HUES48 (cell line): ENCODE results near the gene NPHS1.
"Not testable (repeated sequence)": the region's sequence is repeated elsewhere in the genome, so short reads cannot be mapped to it uniquely, and the experiment has no call there.

ENCODE experiments used
- H3K27ac ChIP-seq: one replicate; pipeline ENCODE4 v1.7.0; 2013; ENCODE audit warnings: low read depth, low read length, inconsistent platforms
- H3K27me3 ChIP-seq: 2 replicates; pipeline ENCODE4 v1.6.1; 2013; ENCODE audit warnings: mild to moderate bottlenecking, low read length; ENCODE audit not compliant: control insufficient read depth, insufficient read depth
- H3K36me3 ChIP-seq: 2 replicates; pipeline ENCODE4 v1.6.1; 2013; ENCODE audit warnings: low read length; ENCODE audit not compliant: control insufficient read depth, insufficient read depth
- H3K4me1 ChIP-seq: 2 replicates; pipeline ENCODE4 v1.6.1; 2013; ENCODE audit warnings: mild to moderate bottlenecking, low read length; ENCODE audit not compliant: control insufficient read depth, insufficient read depth
- H3K4me3 ChIP-seq: 2 replicates; pipeline ENCODE4 v1.5.1; 2013; ENCODE audit warnings: mild to moderate bottlenecking, low read depth, low read length
- H3K9ac ChIP-seq: 2 replicates; pipeline ENCODE4 v1.6.1; 2013; ENCODE audit warnings: mild to moderate bottlenecking, low read depth, low read length, moderate library complexity
- H3K9me3 ChIP-seq: 2 replicates; pipeline ENCODE4 v1.6.1; 2013; ENCODE audit warnings: low read length; ENCODE audit not compliant: control insufficient read depth, insufficient read depth

NPHS1 gene

DNA sequence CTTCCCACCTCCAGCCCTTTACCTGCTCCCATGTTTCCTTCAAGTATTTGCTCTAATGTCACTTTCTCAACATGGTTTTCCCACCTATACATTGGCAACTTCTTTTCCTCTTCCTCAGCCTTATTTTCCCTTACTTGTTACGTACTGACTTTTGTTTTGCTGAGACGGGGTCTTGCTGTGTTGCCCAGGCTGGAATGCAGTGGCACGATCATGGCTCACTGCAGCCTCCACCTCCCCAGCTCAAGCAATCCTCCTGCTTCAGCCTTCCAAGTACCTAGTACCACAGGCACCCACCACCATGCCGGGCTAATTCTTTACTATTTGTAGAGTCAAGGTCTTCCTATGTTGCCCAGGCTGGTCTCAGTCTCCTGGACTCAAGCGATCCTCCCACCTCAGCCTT, 44.7 kb downstream of the NPHS1 start:
- H3K9ac ChIP-seq: no peak overlapping the region
- H3K27me3 ChIP-seq: no peaks in the 10 kb centered on the region

DNA sequence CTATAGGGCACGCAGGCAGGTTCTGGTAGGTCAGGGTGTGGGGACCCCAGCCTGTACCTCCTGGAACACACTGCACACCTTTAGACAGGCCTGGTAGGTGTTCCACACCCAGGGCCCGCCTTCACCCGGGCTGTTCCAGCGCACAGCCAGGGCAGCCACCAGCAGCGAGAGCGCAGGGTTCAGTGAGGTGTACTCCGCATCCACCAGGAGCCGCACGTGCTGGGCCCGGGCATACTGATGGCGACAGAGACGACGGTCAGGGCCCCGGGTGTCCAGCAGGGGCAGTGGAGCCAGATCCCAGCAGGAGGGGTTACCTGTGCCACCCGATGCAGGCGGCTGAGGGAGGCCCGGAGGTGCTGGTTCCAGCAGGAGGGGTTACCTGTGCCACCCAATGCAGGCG, 45.7 kb downstream of the NPHS1 start:
- Histone ChIP-seq H3K27ac (no peak overlapping the region), H3K9ac (no peak overlapping the region), H3K9me3 (no peaks in the 10 kb centered on the region), H3K4me3 (no peak overlapping the region), H3K36me3 (no peaks in the 10 kb centered on the region), H3K4me1 (no peaks in the 10 kb centered on the region), H3K27me3 (no peaks in the 10 kb centered on the region)

More for the DNA sequence above, 44.7 kb downstream of the NPHS1 start:
- Histone ChIP-seq H3K36me3 (no peaks in the 10 kb centered on the region), H3K4me1 (no peaks in the 10 kb centered on the region), H3K4me3 (no peak overlapping the region), H3K9me3 (no peaks in the 10 kb centered on the region), H3K27ac (no peak overlapping the region)

DNA sequence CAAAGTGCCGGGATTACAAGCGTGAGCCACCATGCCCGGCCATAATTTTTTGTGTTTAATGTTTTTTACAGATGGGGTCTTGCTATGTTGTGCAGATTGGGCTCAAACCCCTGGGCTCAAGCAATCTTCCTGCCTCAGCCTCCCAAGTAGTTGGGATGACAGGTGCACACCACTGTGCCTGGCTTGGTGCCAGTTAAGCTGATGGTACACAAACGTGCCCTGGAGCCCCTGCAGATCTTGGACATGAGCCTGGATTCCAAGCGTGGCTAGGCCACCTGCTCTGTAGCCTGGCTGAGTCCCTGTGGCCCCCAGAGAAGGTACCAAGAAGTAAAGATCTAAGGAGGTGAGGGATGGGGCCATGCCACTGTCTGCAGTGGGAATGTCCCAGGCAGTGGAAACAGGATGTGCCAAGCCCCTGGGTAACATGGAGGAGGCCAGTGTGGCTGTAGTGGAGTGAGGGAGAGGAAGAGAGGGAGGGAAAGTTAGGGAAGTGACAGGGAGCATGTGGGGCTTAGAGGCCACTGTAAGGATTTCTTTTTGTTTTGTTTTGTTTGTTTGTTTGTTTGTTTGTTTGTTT, 46.7 kb downstream of the NPHS1 start:
- Histone ChIP-seq H3K4me3 (no peak overlapping the region), H3K27ac (no peak overlapping the region), H3K4me1 (no peaks in the 10 kb centered on the region), H3K9ac (no peak overlapping the region), H3K36me3 (no peaks in the 10 kb centered on the region), H3K27me3 (no peaks in the 10 kb centered on the region), H3K9me3 (no peaks in the 10 kb centered on the region)

DNA sequence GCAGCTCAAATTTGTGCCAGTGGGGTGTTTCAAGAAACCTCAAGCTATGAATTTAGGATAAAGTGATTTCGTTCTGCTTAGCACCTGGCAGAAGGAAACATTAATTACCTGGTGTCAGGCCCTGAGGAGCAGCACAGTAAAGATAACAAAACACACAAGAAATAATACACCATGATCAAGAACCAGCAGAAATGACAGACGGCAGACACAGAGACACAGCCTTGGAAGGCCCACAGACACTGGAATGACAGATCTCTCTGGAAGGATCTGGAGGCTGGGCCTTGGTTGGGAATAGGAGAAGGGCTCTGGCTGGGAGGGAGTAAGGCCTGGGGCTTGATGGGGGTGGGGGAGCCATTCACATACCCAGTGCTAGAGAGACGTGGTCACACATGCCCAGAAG, 50.5 kb downstream of the NPHS1 start:
- no peaks in the 10 kb centered on the region for H3K36me3 ChIP-seq
- H3K9ac ChIP-seq: no peak overlapping the region
- H3K27ac ChIP-seq: no peak overlapping the region
- H3K9me3 ChIP-seq: no peaks in the 10 kb centered on the region
- H3K4me1 ChIP-seq: peaks cover 5% of the 10 kb centered on the region; the same call in 1 of the 2 replicates
- no peak overlapping the region for H3K4me3 ChIP-seq
- peaks cover 14% of the 10 kb centered on the region for H3K27me3 ChIP-seq

DNA sequence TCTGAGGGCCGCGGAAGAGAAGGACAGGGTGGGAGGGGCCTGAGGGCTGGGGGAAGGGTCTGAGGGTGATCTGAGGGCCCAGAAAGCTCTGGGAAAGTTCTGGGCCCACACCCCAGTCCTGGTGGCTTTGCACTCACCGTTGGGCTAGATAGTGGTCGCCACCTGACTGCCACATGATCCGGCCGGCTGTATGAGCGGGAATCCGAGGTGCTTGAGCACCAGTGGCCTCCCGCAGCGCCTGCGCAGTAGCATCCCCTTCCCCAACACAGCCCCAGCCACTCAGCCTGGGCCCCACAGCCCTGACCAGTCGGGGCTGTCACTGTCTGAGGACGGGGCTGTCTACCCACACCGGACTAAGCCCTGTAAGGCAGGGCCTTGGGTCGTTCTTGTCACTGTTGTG, 54.6 kb downstream of the NPHS1 start:
- H3K27me3 ChIP-seq: peaks cover 27% of the 10 kb centered on the region
- H3K36me3 ChIP-seq: no peaks in the 10 kb centered on the region
- no peaks in the 10 kb centered on the region for H3K9me3 ChIP-seq
- no peak overlapping the region for H3K27ac ChIP-seq
- H3K9ac ChIP-seq: no peak overlapping the region
- H3K4me1 ChIP-seq: peaks cover 5% of the 10 kb centered on the region; the same call in 1 of the 2 replicates
- H3K4me3 ChIP-seq: peak overlapping the region; percentile 23; the same call in 1 of the 2 replicates

DNA sequence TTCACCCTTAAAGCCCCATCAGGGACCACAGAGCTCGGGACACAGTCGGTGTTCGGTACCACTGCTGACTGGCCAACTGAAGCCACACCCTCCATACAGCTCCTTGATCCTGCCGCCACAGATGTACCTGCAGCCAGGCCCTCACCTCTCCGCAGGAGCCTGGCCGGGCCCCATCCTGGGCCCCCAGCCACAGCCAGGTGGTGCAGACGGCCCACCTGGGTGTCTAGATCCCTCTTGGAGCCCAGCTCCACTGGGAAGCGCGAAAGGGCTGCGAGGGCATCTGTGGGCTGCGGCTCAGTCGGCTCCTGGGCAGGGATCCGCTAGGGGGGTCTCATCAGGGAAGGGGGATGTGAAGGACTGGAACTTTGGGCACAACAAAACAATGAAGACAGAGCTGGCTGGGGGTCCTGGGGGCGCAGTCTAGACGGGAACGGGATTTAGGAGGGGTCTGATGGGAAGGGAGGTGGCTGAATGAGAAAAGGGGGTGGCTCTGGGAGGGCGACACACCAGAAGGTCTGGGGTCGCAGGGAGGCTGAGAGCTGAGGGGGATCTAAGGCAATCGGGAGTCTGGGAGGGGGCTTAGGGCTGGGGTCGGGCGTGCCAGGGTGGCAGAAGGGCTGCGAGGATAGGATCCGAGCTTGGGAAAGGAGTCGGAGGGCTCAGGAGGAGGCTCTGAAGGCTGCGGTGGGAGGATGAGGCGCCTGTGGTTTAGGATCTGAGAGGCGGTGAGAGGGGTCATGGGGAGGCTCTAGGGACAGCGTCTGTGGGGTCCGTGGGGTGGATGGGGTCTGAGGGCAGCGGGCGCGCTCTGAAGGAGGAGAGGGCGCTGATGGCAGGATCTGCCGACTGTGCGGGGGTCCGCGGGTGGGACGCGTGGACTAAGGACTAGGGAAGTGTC, 55.4 kb downstream of the NPHS1 start:
- H3K27me3 ChIP-seq: peaks cover 27% of the 10 kb centered on the region
- no peak overlapping the region for H3K9ac ChIP-seq
- H3K4me3 ChIP-seq: peak overlapping the region; percentile 44
- peaks cover 5% of the 10 kb centered on the region; the same call in 1 of the 2 replicates for H3K4me1 ChIP-seq
- no peaks in the 10 kb centered on the region for H3K9me3 ChIP-seq
- no peaks in the 10 kb centered on the region for H3K36me3 ChIP-seq
- H3K27ac ChIP-seq: no peak overlapping the region

DNA sequence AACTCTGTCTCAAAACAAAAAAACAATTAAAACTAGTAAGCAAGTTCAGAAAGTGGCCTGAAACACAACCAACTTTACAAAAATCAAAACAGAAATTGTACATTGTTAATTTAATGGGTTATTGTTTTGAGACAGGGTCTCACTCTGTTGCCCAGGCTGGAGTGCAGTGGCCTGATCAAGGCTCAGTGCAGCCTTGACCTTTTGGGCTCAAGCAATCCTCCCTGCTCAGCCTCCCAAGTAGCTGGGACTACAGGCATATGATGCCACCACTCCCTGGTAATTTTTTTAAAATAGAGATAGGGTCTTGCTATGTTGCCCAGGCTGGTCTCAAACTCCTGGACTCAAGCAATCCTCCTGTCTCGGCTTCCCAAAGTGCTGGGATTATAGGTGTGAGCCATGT, 56.7 kb downstream of the NPHS1 start:
- H3K36me3 ChIP-seq, H3K9ac ChIP-seq, H3K27ac ChIP-seq, H3K4me3 ChIP-seq, H3K9me3 ChIP-seq, H3K4me1 ChIP-seq: not testable (repeated sequence)
- H3K27me3 ChIP-seq: peaks cover 27% of the 10 kb centered on the region

DNA sequence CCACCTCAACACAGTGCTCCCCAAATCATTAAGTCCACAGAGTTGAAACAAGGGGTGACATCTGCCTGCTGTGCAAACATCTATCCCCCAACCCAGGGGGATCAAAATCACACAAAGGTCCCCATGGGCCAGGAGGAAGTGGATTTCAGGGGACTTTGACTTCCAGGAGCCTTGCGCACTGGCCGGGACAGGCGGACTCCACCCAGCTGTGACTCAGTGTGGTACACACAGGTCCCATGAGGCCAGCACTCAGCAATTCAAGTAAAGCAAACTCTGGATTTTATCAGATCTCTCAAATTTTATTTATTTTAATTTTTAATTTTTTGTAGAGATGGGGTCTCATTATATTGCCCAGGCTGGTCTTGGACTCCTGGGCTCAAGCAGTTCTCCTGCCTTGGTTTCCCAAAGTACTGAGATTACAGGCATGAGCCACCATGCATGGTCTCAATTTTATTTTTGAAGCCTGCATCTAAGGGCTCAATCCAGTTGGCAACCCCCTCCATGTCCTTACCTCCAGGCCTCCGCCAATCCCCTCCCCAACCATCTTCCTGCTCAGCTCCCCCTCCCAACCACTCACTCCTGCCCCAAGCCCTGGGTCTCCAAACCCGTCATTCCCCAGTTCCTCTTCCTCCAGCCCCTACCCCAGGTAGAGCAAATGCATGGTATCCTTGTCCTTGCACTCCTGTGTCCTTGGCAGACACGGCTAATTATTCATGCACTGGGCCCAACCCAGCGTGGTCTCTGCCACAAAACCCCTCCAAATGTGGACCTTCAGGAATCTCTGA, 58.7 kb downstream of the NPHS1 start:
- Histone ChIP-seq H3K9me3 (no peaks in the 10 kb centered on the region), H3K4me1 (peaks cover 5% of the 10 kb centered on the region; the same call in 1 of the 2 replicates), H3K9ac (no peak overlapping the region), H3K27me3 (peaks cover 27% of the 10 kb centered on the region), H3K27ac (no peak overlapping the region), H3K4me3 (no peak overlapping the region), H3K36me3 (no peaks in the 10 kb centered on the region)

DNA sequence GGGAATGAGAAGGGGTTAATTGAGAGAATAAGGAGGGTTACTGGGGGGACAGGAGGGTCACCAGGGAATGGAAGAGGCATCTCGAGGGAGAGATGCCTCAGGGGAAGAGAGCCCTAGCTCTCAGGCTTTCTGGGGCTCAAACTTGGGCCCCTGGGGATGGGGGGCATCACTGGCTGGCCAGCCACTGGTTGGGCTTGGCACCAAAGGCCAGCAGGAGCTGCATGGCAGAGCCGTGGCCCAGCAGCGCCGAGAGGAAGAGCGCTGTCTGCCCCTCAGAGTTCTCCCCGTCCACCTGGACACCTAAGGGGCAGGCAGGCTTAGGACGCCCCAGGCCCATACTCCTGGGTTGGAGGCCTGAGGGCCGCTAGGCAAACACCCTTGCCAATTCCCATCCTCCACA, 59.4 kb downstream of the NPHS1 start:
- H3K36me3 ChIP-seq: no peaks in the 10 kb centered on the region
- no peak overlapping the region for H3K9ac ChIP-seq
- H3K4me1 ChIP-seq: peaks cover 3% of the 10 kb centered on the region; the same call in 1 of the 2 replicates
- no peaks in the 10 kb centered on the region for H3K9me3 ChIP-seq
- peaks cover 22% of the 10 kb centered on the region for H3K27me3 ChIP-seq
- no peak overlapping the region for H3K27ac ChIP-seq
- no peak overlapping the region for H3K4me3 ChIP-seq

DNA sequence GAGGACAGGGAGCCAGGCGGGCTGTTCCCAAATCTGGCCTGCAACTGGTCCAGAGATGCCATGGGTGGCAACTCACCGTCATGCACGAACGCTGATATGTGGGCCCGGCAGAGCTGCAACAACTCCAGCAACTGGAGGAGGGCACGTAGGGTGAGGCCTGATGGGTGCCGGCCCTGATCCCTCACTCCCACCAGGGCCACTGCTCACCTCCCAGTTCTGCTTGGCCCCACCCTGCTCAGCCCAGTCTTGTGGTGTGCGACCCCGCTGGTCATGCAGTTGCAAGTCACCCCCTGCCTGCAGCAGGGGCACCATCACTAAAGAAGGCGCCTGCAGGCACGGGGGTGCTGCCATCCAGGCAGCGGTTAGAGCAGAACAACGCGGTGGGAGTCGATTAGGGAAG, 60.0 kb downstream of the NPHS1 start:
- Histone ChIP-seq H3K4me3 (no peak overlapping the region), H3K9me3 (no peaks in the 10 kb centered on the region), H3K27ac (no peak overlapping the region), H3K27me3 (peaks cover 18% of the 10 kb centered on the region), H3K9ac (no peak overlapping the region), H3K4me1 (no peaks in the 10 kb centered on the region; the same call in 1 of the 2 replicates), H3K36me3 (no peaks in the 10 kb centered on the region)
